ENCODE results near the gene SH2D2A. TPM values are rescaled to one million over a fixed set of nuclear protein-coding genes. Genes with fewer than 3 reads are reported as not detected.

SH2D2A gene
- polyA plus RNA-seq, 1 donor from 2014 or later, result not detected

GRCh38 chr1:156802421-156802935, 14.2 kb downstream of the SH2D2A start:
- Histone ChIP-seq H3K4me3 (ENCODE audit: low read length) (no peak overlapping the region), H3F3A (ENCODE audit: insufficient read depth, low read length, poor library complexity, severe bottlenecking) (no peaks in the 10 kb centered on the region), H3K9me3 (ENCODE audit: low read length) (no peaks in the 10 kb centered on the region), H4K20me1 (ENCODE audit: insufficient read depth) (no peaks in the 10 kb centered on the region), H3K27me3 (ENCODE audit: insufficient read depth, low read depth, low read length) (no peaks in the 10 kb centered on the region), H3K4me2 (ENCODE audit: low read length) (no peak overlapping the region), H3K79me2 (replicated peaks; ENCODE audit: insufficient read depth, low read length) (no peaks in the 10 kb centered on the region), H3K27ac (ENCODE audit: low read length) (no peak overlapping the region), H3K36me3 (ENCODE audit: insufficient read depth, low read length) (peaks cover 4% of the 10 kb centered on the region), H2AFZ (ENCODE audit: low read depth, low read length) (no peak overlapping the region), H3K9ac (ENCODE audit: low read length) (no peak overlapping the region), H3K9me2 (ENCODE audit: insufficient read depth, low read length) (no peaks in the 10 kb centered on the region)
- TF ChIP-seq, protein P1, sequence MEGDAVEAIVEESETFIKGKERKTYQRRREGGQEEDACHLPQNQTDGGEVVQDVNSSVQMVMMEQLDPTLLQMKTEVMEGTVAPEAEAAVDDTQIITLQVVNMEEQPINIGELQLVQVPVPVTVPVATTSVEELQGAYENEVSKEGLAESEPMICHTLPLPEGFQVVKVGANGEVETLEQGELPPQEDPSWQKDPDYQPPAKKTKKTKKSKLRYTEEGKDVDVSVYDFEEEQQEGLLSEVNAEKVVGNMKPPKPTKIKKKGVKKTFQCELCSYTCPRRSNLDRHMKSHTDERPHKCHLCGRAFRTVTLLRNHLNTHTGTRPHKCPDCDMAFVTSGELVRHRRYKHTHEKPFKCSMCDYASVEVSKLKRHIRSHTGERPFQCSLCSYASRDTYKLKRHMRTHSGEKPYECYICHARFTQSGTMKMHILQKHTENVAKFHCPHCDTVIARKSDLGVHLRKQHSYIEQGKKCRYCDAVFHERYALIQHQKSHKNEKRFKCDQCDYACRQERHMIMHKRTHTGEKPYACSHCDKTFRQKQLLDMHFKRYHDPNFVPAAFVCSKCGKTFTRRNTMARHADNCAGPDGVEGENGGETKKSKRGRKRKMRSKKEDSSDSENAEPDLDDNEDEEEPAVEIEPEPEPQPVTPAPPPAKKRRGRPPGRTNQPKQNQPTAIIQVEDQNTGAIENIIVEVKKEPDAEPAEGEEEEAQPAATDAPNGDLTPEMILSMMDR (IDR thresholded peaks at IDR 0.05; ENCODE audit: poor library complexity, severe bottlenecking), result no peak
- no peak for TF ChIP-seq EP300 (conservative IDR thresholded peaks at IDR 0.05; ENCODE audit: poor library complexity, severe bottlenecking)
- no peak for TF ChIP-seq TAF1 (IDR thresholded peaks at IDR 0.05; ENCODE audit: low read depth)
- TF ChIP-seq, protein P2, sequence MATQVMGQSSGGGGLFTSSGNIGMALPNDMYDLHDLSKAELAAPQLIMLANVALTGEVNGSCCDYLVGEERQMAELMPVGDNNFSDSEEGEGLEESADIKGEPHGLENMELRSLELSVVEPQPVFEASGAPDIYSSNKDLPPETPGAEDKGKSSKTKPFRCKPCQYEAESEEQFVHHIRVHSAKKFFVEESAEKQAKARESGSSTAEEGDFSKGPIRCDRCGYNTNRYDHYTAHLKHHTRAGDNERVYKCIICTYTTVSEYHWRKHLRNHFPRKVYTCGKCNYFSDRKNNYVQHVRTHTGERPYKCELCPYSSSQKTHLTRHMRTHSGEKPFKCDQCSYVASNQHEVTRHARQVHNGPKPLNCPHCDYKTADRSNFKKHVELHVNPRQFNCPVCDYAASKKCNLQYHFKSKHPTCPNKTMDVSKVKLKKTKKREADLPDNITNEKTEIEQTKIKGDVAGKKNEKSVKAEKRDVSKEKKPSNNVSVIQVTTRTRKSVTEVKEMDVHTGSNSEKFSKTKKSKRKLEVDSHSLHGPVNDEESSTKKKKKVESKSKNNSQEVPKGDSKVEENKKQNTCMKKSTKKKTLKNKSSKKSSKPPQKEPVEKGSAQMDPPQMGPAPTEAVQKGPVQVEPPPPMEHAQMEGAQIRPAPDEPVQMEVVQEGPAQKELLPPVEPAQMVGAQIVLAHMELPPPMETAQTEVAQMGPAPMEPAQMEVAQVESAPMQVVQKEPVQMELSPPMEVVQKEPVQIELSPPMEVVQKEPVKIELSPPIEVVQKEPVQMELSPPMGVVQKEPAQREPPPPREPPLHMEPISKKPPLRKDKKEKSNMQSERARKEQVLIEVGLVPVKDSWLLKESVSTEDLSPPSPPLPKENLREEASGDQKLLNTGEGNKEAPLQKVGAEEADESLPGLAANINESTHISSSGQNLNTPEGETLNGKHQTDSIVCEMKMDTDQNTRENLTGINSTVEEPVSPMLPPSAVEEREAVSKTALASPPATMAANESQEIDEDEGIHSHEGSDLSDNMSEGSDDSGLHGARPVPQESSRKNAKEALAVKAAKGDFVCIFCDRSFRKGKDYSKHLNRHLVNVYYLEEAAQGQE (IDR thresholded peaks at IDR 0.05; ENCODE audit: borderline replicate concordance), result no peak
- no peak for TF ChIP-seq RAD21 (conservative IDR thresholded peaks at IDR 0.05)

- Histone ChIP-seq H3K9me2 (ENCODE audit: insufficient read depth, low read length) (no peaks in the 10 kb centered on the region), H3F3A (ENCODE audit: insufficient read depth, low read length, poor library complexity, severe bottlenecking) (no peaks in the 10 kb centered on the region), H3K27ac (ENCODE audit: low read length) (no peak overlapping the region), H3K27me3 (ENCODE audit: insufficient read depth, low read depth, low read length) (no peaks in the 10 kb centered on the region), H3K9ac (ENCODE audit: low read length) (no peak overlapping the region), H3K9me3 (ENCODE audit: low read length) (no peaks in the 10 kb centered on the region), H2AFZ (ENCODE audit: low read depth, low read length) (no peak overlapping the region), H3K4me2 (ENCODE audit: low read length) (no peak overlapping the region), H4K20me1 (ENCODE audit: insufficient read depth) (no peaks in the 10 kb centered on the region), H3K79me2 (replicated peaks; ENCODE audit: insufficient read depth, low read length) (no peaks in the 10 kb centered on the region), H3K36me3 (ENCODE audit: insufficient read depth, low read length) (peaks cover 4% of the 10 kb centered on the region), H3K4me3 (ENCODE audit: low read length) (no peak overlapping the region)
- TF ChIP-seq EZH2 (IDR thresholded peaks at IDR 0.05; ENCODE audit: borderline replicate concordance, insufficient read depth, low read length, poor library complexity, severe bottlenecking) (no peak), RAD21 (conservative IDR thresholded peaks at IDR 0.05) (peak; percentile 56), SMC3 (conservative IDR thresholded peaks at IDR 0.05; ENCODE audit: poor library complexity) (peak; percentile 61)
- TF ChIP-seq, protein P1 (IDR thresholded peaks at IDR 0.05; ENCODE audit: poor library complexity, severe bottlenecking), result peak; percentile 48
Measured at GRCh38 chr1:156801409-156802121, 15.1 kb downstream of the SH2D2A start.
